NCI-H146 treated with DMSO at 0.1 percent for 48 hours (cell line): ENCODE measurements around the gene DEXI.
A peak's percentile ranks its signal among the peaks of the same experiment; 100 is the strongest.
"Not testable (repeated sequence)": the region's sequence is repeated elsewhere in the genome, so short reads cannot be mapped to it uniquely, and the experiment has no call there.

ENCODE experiments used
- DNase-seq: peaks from one replicate; lab custom pipeline; 2025; ENCODE audit not compliant: unreplicated experiment; lab: John Stamatoyannopoulos, UW

The DEXI gene

GRCh38 chr16:10969615-10970014, 27.3 kb upstream of the DEXI start:
- DNase-seq: no peak

GRCh38 chr16:10968498-10968897, 26.2 kb upstream of the DEXI start:
- no peak for DNase-seq

DNA sequence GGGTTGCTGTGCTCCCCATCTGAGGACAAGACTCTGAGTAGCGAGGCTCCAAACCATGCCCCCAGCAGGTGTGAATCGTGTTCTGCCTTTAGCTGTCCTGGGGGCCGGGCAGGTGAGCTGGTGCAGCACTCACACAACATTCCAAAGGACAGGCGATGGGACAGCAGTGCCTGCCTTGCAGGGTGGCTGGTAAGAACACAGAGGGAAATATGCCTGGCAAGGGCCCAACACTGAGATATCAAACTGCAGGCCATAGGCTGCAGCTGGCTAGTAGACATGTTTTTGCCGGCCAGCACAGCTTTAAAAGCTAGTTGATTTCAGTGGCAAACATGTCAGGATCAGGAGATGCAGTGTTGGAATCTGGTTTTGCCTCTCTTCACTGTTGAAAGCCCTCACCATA, 25.7 kb upstream of the DEXI start:
- DNase-seq: no peak

- not testable (repeated sequence) for DNase-seq
These were observed 24.3 kb upstream of the DEXI start for GRCh38 chr16:10966559-10966958.

DNA sequence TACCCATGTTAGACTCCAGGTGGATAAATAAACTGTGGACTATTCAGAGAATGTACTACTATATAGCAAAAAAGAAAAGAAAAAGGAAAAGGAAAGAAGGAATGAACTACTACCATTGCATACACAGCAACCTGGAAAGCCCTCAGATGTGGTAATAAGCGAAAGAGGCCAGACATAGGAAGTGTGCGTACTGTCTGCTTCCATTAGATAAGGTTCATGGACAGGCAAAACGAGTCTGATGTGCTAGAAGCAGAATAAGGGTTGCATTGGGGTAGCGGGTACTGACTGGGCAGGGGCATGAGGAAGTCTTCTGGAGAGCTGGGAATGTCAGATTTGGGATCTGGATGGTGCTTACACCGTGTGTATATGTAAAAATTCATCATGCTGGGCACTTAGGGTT, 23.9 kb upstream of the DEXI start:
- DNase-seq: no peak

DNA sequence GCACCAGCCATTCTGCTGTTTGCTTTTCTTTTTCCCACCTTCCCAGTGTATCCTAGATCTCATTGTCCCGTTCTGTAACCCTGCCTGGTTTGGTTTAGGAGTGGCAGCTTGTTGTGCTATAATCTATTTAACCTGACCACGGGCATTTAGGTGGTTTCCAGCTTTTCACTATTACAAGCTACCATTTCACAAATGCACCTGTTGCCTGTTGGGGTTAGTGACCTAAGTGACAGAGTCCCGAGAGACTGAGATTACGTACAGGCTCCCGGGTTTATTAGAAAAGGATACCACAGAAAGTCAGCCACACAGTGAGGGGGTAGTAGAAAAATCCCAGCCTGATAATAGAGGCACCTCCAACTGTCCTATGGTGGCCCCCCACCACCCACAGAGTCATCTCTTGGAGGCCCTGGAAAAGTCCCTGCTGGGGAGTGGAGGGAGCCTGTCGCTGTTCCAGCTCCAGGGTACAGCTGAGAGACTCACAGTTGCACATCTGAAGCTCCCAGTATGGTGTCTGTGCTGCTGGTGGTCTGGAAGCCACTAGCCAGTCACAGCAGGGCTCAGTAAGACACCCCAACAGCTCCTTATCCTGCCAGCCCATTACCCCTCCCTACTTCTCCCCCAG, 23.3 kb upstream of the DEXI start:
- DNase-seq: no peak

GRCh38 chr16:10964891-10965326, 22.6 kb upstream of the DEXI start:
- no peak for DNase-seq

DNA sequence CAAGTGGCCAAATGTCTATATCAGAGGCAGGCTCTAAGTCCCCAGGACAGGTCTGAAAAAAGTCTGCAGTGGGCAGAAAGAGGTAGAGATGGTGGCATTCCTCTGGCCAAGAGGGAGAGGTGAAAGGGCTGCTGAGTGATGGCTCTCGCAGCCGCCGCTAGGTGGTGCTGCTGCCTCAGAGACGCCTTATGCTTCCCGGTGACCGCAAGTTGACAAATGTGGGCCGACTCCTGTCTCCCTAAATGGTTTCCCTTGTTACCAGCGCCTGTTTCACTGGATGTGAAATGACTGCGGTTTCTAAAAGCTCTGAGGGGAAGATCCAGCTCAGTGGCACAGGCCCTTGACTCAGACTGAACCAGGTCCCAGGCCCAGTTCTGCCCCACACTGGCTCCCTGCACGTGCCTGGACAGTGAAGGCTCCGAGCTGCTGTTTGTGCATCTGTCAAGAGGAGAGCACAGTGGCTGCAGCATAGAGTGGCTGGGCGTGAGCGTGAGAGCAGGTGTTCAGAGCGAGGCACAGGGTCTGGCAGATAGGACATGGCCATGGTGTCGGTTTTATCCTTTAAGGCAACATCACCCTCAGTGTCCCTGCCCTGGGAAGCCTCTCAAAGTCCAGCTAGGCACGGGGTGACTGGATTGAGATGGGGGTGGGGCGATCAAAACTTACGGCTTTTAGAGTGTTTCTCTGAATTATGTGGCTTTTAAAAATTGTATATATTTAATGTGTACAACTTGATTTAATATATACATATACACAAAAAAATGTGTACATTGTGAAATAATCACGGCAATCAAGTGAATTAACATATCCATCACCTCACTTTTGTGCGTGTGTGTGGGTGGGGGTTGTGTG, 22.0 kb upstream of the DEXI start:
- peak; percentile 17 for DNase-seq

- DNase-seq: no peak
These were observed 19.0 kb upstream of the DEXI start for GRCh38 chr16:10961231-10961630.

DNA sequence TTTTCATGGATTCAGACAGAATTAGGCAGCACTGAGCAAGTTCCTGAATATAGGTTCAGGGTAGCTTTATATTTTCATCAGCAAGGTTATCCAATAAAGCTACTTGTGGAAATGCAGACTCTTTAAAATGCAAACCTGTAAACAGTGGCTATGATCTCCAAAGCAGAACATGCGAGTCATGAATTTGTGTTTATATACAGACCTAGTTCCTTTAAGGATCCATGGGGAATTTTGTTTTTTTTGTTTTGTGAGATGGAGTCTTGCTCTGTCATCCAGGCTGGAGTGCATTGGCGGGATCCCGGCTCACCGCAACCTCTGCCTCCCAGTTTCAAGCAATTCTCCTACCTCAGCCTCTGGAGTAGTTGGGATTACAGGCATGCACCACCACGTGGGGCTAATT, 16.9 kb upstream of the DEXI start:
- DNase-seq: no peak

- no peak for DNase-seq
These were observed 15.7 kb upstream of the DEXI start for GRCh38 chr16:10957771-10958482.

GRCh38 chr16:10954903-10955302, 12.6 kb upstream of the DEXI start:
- no peak for DNase-seq

DNA sequence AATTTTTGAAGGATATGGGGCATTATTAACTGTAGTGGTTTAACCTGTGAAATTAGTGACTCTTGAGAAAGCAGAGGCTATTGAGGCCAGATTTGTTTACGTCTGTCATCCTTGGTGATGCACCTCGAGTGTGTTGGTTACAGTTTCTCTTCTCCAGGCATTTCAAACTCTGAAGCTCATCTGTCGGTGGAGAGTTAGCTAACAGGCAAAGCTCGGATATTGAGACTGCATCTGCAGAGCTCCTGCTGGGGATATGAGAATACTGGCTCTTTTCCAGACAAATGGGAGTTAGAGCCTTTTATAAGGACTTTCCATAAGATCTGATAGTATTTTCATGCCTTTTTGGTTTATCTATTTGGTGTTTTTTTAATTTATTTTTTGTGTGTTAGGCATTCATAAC, 8.8 kb upstream of the DEXI start:
- no peak for DNase-seq

DNA sequence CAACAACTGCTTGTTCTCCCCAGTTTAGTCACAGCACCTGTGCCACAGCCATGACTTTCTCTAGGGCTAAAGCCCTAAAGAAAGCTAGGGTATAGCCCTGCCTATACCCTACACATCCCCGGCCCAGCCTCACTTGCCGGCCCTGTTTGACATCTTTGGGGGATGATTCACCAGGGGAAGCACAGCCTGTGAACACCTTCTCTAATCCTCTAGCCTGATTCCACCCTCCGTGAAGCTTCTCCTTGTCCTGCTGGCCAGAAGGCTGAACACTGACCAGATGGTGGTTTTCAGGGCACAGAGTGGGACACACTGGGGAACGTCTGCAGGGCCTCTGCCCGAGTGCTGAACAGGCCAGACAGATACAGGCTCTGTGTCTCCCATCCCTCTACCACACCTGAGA, 8.1 kb upstream of the DEXI start:
- no peak for DNase-seq

DNA sequence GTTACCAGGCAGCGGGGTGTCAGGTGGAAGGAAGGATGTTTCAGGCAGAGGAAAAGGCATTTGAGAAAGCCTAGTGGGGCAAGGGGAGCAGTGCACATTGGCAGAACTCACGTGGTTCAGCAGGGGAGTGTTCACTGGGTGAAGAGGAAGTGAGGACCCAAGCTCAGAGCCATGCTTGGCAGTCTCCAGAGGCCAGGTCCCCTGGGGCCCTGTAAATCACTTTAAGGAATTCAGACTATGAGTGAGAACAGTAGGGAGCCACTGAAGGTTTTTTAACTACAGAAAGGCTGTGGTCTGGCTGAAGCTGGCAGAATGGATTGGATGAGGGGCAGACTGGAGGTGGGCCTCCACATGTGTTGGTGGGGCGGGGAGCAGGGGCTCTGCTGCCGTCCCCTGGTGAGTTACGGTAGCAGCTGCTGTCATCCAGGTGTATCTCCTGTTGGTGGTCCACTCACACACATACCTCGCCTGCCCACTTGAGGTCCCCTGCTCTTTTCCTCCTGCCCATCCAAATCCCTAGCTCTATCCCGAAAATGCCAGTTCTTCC, 7.2 kb upstream of the DEXI start:
- DNase-seq: no peak

GRCh38 chr16:10947211-10947787, 5.0 kb upstream of the DEXI start:
- DNase-seq: no peak

DNA sequence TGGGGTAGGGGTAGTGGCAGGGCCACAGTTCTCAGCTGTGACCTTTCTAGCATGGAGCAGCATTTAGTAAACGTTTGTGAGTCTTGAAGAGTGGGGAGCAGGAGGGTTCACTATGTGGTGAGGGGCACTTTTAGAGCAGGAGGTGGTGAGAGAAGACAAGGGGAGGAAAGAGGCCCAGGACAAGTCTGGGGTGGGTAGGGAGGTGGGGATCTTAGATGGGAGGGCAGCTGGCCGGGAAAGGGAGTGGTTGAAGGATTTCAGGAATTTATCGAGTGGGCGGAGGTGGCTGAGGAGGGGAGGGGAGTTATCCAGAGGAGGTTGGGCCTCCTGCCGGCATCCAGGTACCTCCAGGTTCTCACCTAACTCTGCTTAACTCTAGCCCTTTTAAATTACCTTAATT, 4.0 kb upstream of the DEXI start:
- DNase-seq: no peak

DNA sequence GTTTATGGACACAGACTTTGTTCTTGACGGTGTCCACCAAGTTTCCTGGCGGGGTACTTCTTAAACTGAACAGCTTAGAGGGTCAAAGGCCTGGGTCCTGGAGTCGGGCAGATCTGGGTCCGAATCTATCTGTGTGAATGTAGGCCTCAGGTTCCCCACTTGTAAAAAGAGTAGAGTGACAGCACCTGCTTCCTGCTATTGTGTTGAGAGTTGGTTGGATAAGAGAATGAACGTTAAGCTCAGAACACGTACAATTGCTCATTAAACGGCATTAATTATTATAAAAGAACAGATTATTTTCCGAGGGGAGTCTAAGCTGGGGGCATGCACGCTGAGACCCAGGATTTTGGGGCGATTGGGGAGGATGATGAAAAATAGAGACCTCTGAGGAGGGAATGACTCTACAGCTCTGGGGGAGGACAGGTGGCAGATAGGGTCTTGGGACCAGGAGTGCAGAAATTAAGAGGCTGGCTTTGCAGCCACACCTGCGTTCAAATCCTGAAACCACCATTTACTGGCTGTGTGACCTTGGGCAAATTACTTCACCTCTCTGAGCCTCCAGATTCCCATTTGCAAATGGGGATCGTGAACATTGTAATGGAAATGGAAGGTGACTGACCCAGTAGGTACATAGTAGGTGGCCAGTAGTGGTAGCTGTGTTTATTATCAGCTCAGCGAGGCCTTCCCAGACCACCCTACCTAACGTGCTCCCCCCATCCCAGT, 3.0 kb upstream of the DEXI start:
- no peak for DNase-seq

- DNase-seq: peak; percentile 91
These were observed 2.2 kb upstream of the DEXI start, which contains the start of gene CLEC16A for GRCh38 chr16:10944249-10945064. TSS of gene CLEC16A (plus strand) at chr16:10944564. CDS start at chr16:10944718, 154 bp downstream.

GRCh38 chr16:10943064-10943353, 741 bp upstream of the DEXI start:
- no peak for DNase-seq
